ENCODE results near the gene SLC2A1.

Gene SLC2A1

GRCh38 chr1:42979896-42980800 is 21.5 kb upstream of the SLC2A1 start:
- DNase-seq, result no peak

GRCh38 chr1:42979036-42979430 is 20.4 kb upstream of the SLC2A1 start:
- DNase-seq, result no peak

- DNase-seq, result no peak
These were observed 19.8 kb upstream of the SLC2A1 start for GRCh38 chr1:42978317-42979035.

GRCh38 chr1:42977653-42978052 is 19.0 kb upstream of the SLC2A1 start:
- DNase-seq, result no peak

- DNase-seq, result no peak
These were observed 17.0 kb upstream of the SLC2A1 start for GRCh38 chr1:42975561-42976225.

GRCh38 chr1:42974767-42975437 is 16.2 kb upstream of the SLC2A1 start:
- DNase-seq, result no peak

GRCh38 chr1:42973799-42974198 is 15.1 kb upstream of the SLC2A1 start:
- no peak for DNase-seq

- DNase-seq, result no peak
These were observed 14.6 kb upstream of the SLC2A1 start for GRCh38 chr1:42973286-42973685.

- DNase-seq, result no peak
These were observed 13.2 kb upstream of the SLC2A1 start for GRCh38 chr1:42971841-42972291.

- DNase-seq, result no peak
These were observed 11.5 kb upstream of the SLC2A1 start for GRCh38 chr1:42970143-42970542.

GRCh38 chr1:42968654-42969053 is 10.0 kb upstream of the SLC2A1 start:
- DNase-seq, result no peak

GRCh38 chr1:42966688-42967612 is 8.3 kb upstream of the SLC2A1 start:
- peak; percentile 20 for DNase-seq

GRCh38 chr1:42965378-42965777 is 6.7 kb upstream of the SLC2A1 start:
- DNase-seq, result no peak

- DNase-seq, result no peak
These were observed 5.6 kb upstream of the SLC2A1 start for GRCh38 chr1:42964044-42964812.

GRCh38 chr1:42963378-42964043 is 4.8 kb upstream of the SLC2A1 start:
- DNase-seq, result peak; percentile 27

- DNase-seq, result no peak
These were observed 4.1 kb upstream of the SLC2A1 start for GRCh38 chr1:42962641-42963377.

- DNase-seq, result no peak
These were observed 2.8 kb upstream of the SLC2A1 start for GRCh38 chr1:42961312-42962091.

GRCh38 chr1:42960566-42961311 is 2.1 kb upstream of the SLC2A1 start:
- no peak for DNase-seq

Data from CD4-positive, alpha-beta T cell treated with Interleukin-17A for 4 hours (primary cell).